Endodermal cell (in vitro differentiated cells): ENCODE measurements around the gene SIGLEC1. TPM values are rescaled to one million over a fixed set of nuclear protein-coding genes. Genes with fewer than 3 reads are reported as not detected.
A peak's percentile ranks its signal among the peaks of the same experiment; 100 is the strongest.

Experiments
- DNase-seq: peaks from one replicate; pipeline ENCODE4 v3.0.0-alpha.2; 2017
- H3K27ac ChIP-seq: 2 replicates; pipeline ENCODE4 v1.5.1; 2013; ENCODE audit warnings: mild to moderate bottlenecking, low read depth, low read length, moderate library complexity
- H3K27me3 ChIP-seq: 2 replicates; pipeline ENCODE4 v1.6.1; 2013; ENCODE audit warnings: mild to moderate bottlenecking, low read length, moderate library complexity; ENCODE audit not compliant: insufficient read depth, control insufficient read depth, poor library complexity, severe bottlenecking
- H3K36me3 ChIP-seq: 2 replicates; pipeline ENCODE4 v1.7.0; 2013; ENCODE audit warnings: mild to moderate bottlenecking, low read length, moderate library complexity; ENCODE audit not compliant: control insufficient read depth, insufficient read depth
- H3K4me1 ChIP-seq: one replicate; pipeline ENCODE4 v1.7.0; 2013; ENCODE audit warnings: low read length; ENCODE audit not compliant: control insufficient read depth, insufficient read depth
- H3K4me3 ChIP-seq: 2 replicates; pipeline ENCODE4 v1.5.1; 2013; ENCODE audit warnings: mild to moderate bottlenecking, low read length, moderate library complexity
- H3K9ac ChIP-seq: 2 replicates; pipeline ENCODE4 v1.6.1; 2013; ENCODE audit warnings: mild to moderate bottlenecking, low read length, moderate library complexity; ENCODE audit not compliant: poor library complexity, severe bottlenecking; ENCODE audit errors: extremely low read depth
- H3K9me3 ChIP-seq: 2 replicates; pipeline ENCODE4 v1.6.1; 2013; ENCODE audit warnings: mild to moderate bottlenecking, low read length, moderate library complexity; ENCODE audit not compliant: control insufficient read depth
- H3K27ac Mint-ChIP-seq: 2 replicates; pipeline ENCODE4 v1.8.0; 2020; ENCODE audit warnings: mixed read lengths
- H3K27me3 Mint-ChIP-seq: 2 replicates; pipeline ENCODE4 v1.8.0; 2021; ENCODE audit warnings: mild to moderate bottlenecking, mixed read lengths; ENCODE audit not compliant: insufficient read depth
- H3K36me3 Mint-ChIP-seq: 2 replicates; pipeline ENCODE4 v1.8.0; 2020; ENCODE audit warnings: low read depth, mixed read lengths
- H3K4me1 Mint-ChIP-seq: 2 replicates; pipeline ENCODE4 v1.8.0; 2020; ENCODE audit warnings: mixed read lengths
- H3K4me3 Mint-ChIP-seq: 2 replicates; pipeline ENCODE4 v1.8.0; 2020; ENCODE audit warnings: mild to moderate bottlenecking, moderate library complexity, mixed read lengths
- H3K9me3 Mint-ChIP-seq: 2 replicates; pipeline ENCODE4 v1.8.0; 2020; ENCODE audit warnings: mild to moderate bottlenecking, mixed read lengths
- WGBS, 2 experiments: methylation state at CpG; one replicate each; pipeline versions ENCODE4 v1.1.5 to v1.1.7; 2013; ENCODE audit warnings: missing lambda C conversion rate in 2 of 2, mixed read lengths in 1 of 2; ENCODE audit not compliant: insufficient coverage in 1 of 2, insufficient read length in 1 of 2; 5-methylcytosine and 5-hydroxymethylcytosine counted together
- total RNA-seq, 2 donors: library from RNA; stranded (reverse); fragmentation: NEBNext Ultra II Directional in 1 of 2; extraction: Animal tissue kit (Norgen Biotek cat#: 25700) in 1 of 2; gene quantifications; 2 replicates in 1 of 2; 3 replicates in 1 of 2; pipeline ENCODE4 v1.2.1, GENCODE V29; 2021
- TF ChIP-seq, protein P1 (sequence below): fragments of 200-600 bp; sonication (generic); conservative IDR thresholded peaks from 2 replicates; pipeline ENCODE4 v1.5.0; 2021; ENCODE audit warnings: antibody characterized with exemption, mild to moderate bottlenecking

SIGLEC1 gene
- total RNA-seq, 2 donors from 2014 or later: not detected

- 91 to 95% methylated on average over 4 to 5 of the region's 5 CpGs for WGBS, 2 experiments
- no peak overlapping the region for H3K9ac ChIP-seq
- DNase-seq: peak; percentile 32
Measured at GRCh38 chr20:3728354-3728753, 16.0 kb upstream of the SIGLEC1 start.

GRCh38 chr20:3727401-3728021, 15.1 kb upstream of the SIGLEC1 start:
- peaks cover 51% of the 10 kb centered on the region for H3K27me3 ChIP-seq
- no peaks in the 10 kb centered on the region for H3K4me1 ChIP-seq
- Mint-ChIP-seq H3K9me3 (no peaks in the 10 kb centered on the region), H3K27me3 (peaks cover 57% of the 10 kb centered on the region), H3K27ac (no peak overlapping the region), H3K4me1 (no peaks in the 10 kb centered on the region), H3K36me3 (no peaks in the 10 kb centered on the region), H3K4me3 (no peak overlapping the region)
- no peaks in the 10 kb centered on the region for H3K36me3 ChIP-seq
- 71 to 72% methylated on average over 9 to 11 of the region's 11 CpGs for WGBS, 2 experiments
- no peak overlapping the region for H3K4me3 ChIP-seq
- TF ChIP-seq, protein P1, sequence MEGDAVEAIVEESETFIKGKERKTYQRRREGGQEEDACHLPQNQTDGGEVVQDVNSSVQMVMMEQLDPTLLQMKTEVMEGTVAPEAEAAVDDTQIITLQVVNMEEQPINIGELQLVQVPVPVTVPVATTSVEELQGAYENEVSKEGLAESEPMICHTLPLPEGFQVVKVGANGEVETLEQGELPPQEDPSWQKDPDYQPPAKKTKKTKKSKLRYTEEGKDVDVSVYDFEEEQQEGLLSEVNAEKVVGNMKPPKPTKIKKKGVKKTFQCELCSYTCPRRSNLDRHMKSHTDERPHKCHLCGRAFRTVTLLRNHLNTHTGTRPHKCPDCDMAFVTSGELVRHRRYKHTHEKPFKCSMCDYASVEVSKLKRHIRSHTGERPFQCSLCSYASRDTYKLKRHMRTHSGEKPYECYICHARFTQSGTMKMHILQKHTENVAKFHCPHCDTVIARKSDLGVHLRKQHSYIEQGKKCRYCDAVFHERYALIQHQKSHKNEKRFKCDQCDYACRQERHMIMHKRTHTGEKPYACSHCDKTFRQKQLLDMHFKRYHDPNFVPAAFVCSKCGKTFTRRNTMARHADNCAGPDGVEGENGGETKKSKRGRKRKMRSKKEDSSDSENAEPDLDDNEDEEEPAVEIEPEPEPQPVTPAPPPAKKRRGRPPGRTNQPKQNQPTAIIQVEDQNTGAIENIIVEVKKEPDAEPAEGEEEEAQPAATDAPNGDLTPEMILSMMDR: no peak
- no peak overlapping the region for H3K27ac ChIP-seq
- H3K9ac ChIP-seq: no peak overlapping the region
- peak; percentile 41 for DNase-seq
- no peaks in the 10 kb centered on the region for H3K9me3 ChIP-seq

More at GRCh38 chr20:3728354-3728753, 16.0 kb upstream of the SIGLEC1 start:
- Histone ChIP-seq H3K4me3 (no peak overlapping the region), H3K27ac (no peak overlapping the region), H3K4me1 (no peaks in the 10 kb centered on the region), H3K36me3 (no peaks in the 10 kb centered on the region), H3K9me3 (no peaks in the 10 kb centered on the region), H3K27me3 (peaks cover 58% of the 10 kb centered on the region)
- Mint-ChIP-seq H3K4me3 (no peak overlapping the region), H3K4me1 (no peaks in the 10 kb centered on the region), H3K27me3 (peaks cover 60% of the 10 kb centered on the region), H3K9me3 (no peaks in the 10 kb centered on the region), H3K36me3 (no peaks in the 10 kb centered on the region), H3K27ac (no peak overlapping the region)
- TF ChIP-seq, protein P1: no peak

GRCh38 chr20:3724356-3724755, 12.0 kb upstream of the SIGLEC1 start:
- H3K27ac Mint-ChIP-seq: no peak overlapping the region
- H3K4me3 Mint-ChIP-seq: no peak overlapping the region
- no peaks in the 10 kb centered on the region for H3K4me1 ChIP-seq
- 81 to 90% methylated on average over 2 to 4 of the region's 4 CpGs for WGBS, 2 experiments
- no peaks in the 10 kb centered on the region for H3K36me3 Mint-ChIP-seq
- H3K27ac ChIP-seq: no peak overlapping the region
- no peak overlapping the region for H3K9ac ChIP-seq
- no peak overlapping the region for H3K4me3 ChIP-seq
- no peak for DNase-seq
- no peaks in the 10 kb centered on the region for H3K9me3 ChIP-seq
- peaks cover 46% of the 10 kb centered on the region for H3K27me3 ChIP-seq
- no peaks in the 10 kb centered on the region for H3K36me3 ChIP-seq
- TF ChIP-seq, protein P1: no peak
- H3K9me3 Mint-ChIP-seq: no peaks in the 10 kb centered on the region
- no peaks in the 10 kb centered on the region for H3K4me1 Mint-ChIP-seq
- H3K27me3 Mint-ChIP-seq: peaks cover 52% of the 10 kb centered on the region
